IMR-90 (cell line): ENCODE results near the gene HCN4. TPM values are rescaled to one million over a fixed set of nuclear protein-coding genes. Genes with fewer than 3 reads are reported as not detected.

ENCODE experiments used
- ATAC-seq: fragments of 200-7000 bp; cut with Tn5 transposase; 2 replicates; pipeline ENCODE4 v1.9.1; 2020; ENCODE audit warnings: low read depth, mild to moderate bottlenecking, moderate library complexity
- BruUV-seq: library from RNA; stranded (reverse); fragments of 400-500 nt; replicated peaks from 2 replicates; lab custom pipeline; 2021; lab: Mats Ljungman, UMichigan
- CTCF ChIA-PET: fragments of 300-600 bp; formaldehyde crosslinking; extraction: SDS; loops from one replicate; lab custom pipeline; 2021; ENCODE audit warnings: antibody characterized with exemption; lab: Yijun Ruan, JAX
- POLR2A ChIA-PET: fragments of 300-600 bp; sonication (Branson Sonifier 250); formaldehyde crosslinking; loops from one replicate; lab custom pipeline; 2022; ENCODE audit warnings: antibody characterized with exemption; ENCODE audit not compliant: unreplicated experiment; lab: Charles Lee
- DNase-seq: peaks from one replicate; pipeline ENCODE4 v3.0.0; 2013
- H2AFZ ChIP-seq: replicated peaks from 2 replicates; pipeline ENCODE3; 2013; ENCODE audit warnings: low read length, mild to moderate bottlenecking; ENCODE audit not compliant: poor library complexity
- H2AK5ac ChIP-seq: 2 replicates; pipeline ENCODE4 v1.6.1; 2013; ENCODE audit warnings: low read depth, low read length, inconsistent platforms
- H2AK9ac ChIP-seq: replicated peaks from 2 replicates; pipeline ENCODE3; 2013; ENCODE audit warnings: mild to moderate bottlenecking, low read depth, low read length, moderate library complexity; ENCODE audit not compliant: poor library complexity
- H2BK120ac ChIP-seq: 2 replicates; pipeline ENCODE4 v1.6.1; 2013; ENCODE audit warnings: low read depth, low read length, inconsistent platforms
- H2BK15ac ChIP-seq: 3 replicates; pipeline ENCODE4 v1.6.1; 2013; ENCODE audit warnings: low read depth, low read length, inconsistent platforms
- H2BK20ac ChIP-seq: 2 replicates; pipeline ENCODE4 v1.6.1; 2013; ENCODE audit warnings: low read depth, mild to moderate bottlenecking, inconsistent platforms, low read length, moderate library complexity
- H2BK5ac ChIP-seq: 2 replicates; pipeline ENCODE4 v1.6.1; 2013; ENCODE audit warnings: mild to moderate bottlenecking, low read depth, low read length, inconsistent platforms; ENCODE audit not compliant: poor library complexity, severe bottlenecking
- H3K14ac ChIP-seq: replicated peaks from 2 replicates; pipeline ENCODE4 v1.6.1; 2013; ENCODE audit warnings: low read depth, low read length, inconsistent platforms
- H3K18ac ChIP-seq: 2 replicates; pipeline ENCODE4 v1.6.1; 2013; ENCODE audit warnings: low read depth, low read length, control low read depth
- H3K23ac ChIP-seq: 2 replicates; pipeline ENCODE4 v1.6.1; 2013; ENCODE audit warnings: low read depth, low read length, inconsistent platforms
- H3K27ac ChIP-seq: 2 replicates; pipeline ENCODE4 v1.5.1; 2013; ENCODE audit warnings: mild to moderate bottlenecking, control low read depth, low read length; ENCODE audit not compliant: insufficient read depth
- H3K27me3 ChIP-seq: 2 replicates; pipeline ENCODE4 v1.6.1; 2013; ENCODE audit warnings: low read length; ENCODE audit not compliant: control insufficient read depth, insufficient read depth
- H3K36me3 ChIP-seq: 2 replicates; pipeline ENCODE4 v1.6.1; 2013; ENCODE audit warnings: low read length, mixed read lengths; ENCODE audit not compliant: control insufficient read depth, insufficient read depth
- H3K4ac ChIP-seq: 2 replicates; pipeline ENCODE4 v1.6.1; 2013; ENCODE audit warnings: low read depth, low read length, inconsistent platforms
- H3K4me1 ChIP-seq: 2 replicates; pipeline ENCODE4 v1.6.1; 2013; ENCODE audit warnings: low read length, mixed read lengths; ENCODE audit not compliant: control insufficient read depth, insufficient read depth
- H3K4me2 ChIP-seq: 2 replicates; pipeline ENCODE4 v1.6.1; 2013; ENCODE audit warnings: low read depth, mild to moderate bottlenecking, control low read depth, low read length, moderate library complexity
- H3K4me3 ChIP-seq: 2 replicates; pipeline ENCODE4 v1.5.1; 2013; ENCODE audit warnings: low read depth, mild to moderate bottlenecking, control low read depth, low read length, moderate library complexity; ENCODE audit not compliant: insufficient read depth
- H3K56ac ChIP-seq: 2 replicates; pipeline ENCODE4 v1.6.1; 2013; ENCODE audit warnings: low read length, inconsistent platforms; ENCODE audit not compliant: insufficient read depth; ENCODE audit errors: extremely low read depth
- H3K79me1 ChIP-seq, 2 experiments: 2 replicates each; pipeline ENCODE4 v1.6.1; 2013; ENCODE audit warnings: low read length in 2 of 2, inconsistent platforms in 1 of 2, low read depth in 1 of 2
- H3K9ac ChIP-seq: 2 replicates; pipeline ENCODE4 v1.6.1; 2013; ENCODE audit warnings: low read depth, low read length, control low read depth
- H3K9me1 ChIP-seq: 2 replicates; pipeline ENCODE4 v1.6.1; 2013; ENCODE audit warnings: low read length, inconsistent platforms; ENCODE audit not compliant: insufficient read depth
- H3K9me3 ChIP-seq: 2 replicates; pipeline ENCODE4 v1.6.1; 2013; ENCODE audit warnings: low read length; ENCODE audit not compliant: control insufficient read depth, insufficient read depth
- H4K20me1 ChIP-seq: 2 replicates; pipeline ENCODE4 v1.6.1; 2013; ENCODE audit warnings: low read length, inconsistent platforms; ENCODE audit not compliant: insufficient read depth
- H4K5ac ChIP-seq: 2 replicates; pipeline ENCODE4 v1.6.1; 2013; ENCODE audit warnings: mild to moderate bottlenecking, low read depth, low read length, control low read depth
- H4K8ac ChIP-seq, 2 experiments: 2 replicates each; pipeline ENCODE4 v1.6.1; 2013; ENCODE audit warnings: low read depth in 2 of 2, low read length in 2 of 2, control low read depth in 1 of 2, inconsistent platforms in 1 of 2
- H4K91ac ChIP-seq: 2 replicates; pipeline ENCODE4 v1.6.1; 2013; ENCODE audit warnings: low read depth, low read length, inconsistent platforms; ENCODE audit not compliant: insufficient read depth
- BHLHE40 ChIP-seq: fragments of 150-350 bp; IDR thresholded peaks from 2 replicates; pipeline ENCODE4 v1.6.1; 2016; ENCODE audit warnings: mild to moderate bottlenecking, low read depth, low read length
- CEBPB ChIP-seq: IDR thresholded peaks from 2 replicates; pipeline ENCODE4 v1.6.1; 2012; ENCODE audit warnings: low read depth, low read length, improper control_type of control experiment
- CHD1 ChIP-seq: IDR thresholded peaks from 2 replicates; pipeline ENCODE4 v1.6.1; 2012; ENCODE audit warnings: low read depth, low read length, improper control_type of control experiment
- FOS ChIP-seq: fragments of 150-350 bp; IDR thresholded peaks from 2 replicates; pipeline ENCODE4 v1.6.1; 2016; ENCODE audit warnings: low read depth, low read length
- MAZ ChIP-seq: IDR thresholded peaks from 2 replicates; pipeline ENCODE4 v1.6.1; 2012; ENCODE audit warnings: low read depth, mild to moderate bottlenecking, low read length, improper control_type of control experiment, moderate library complexity, borderline replicate concordance
- NFE2L2 ChIP-seq: fragments of 150-350 bp; IDR thresholded peaks from 2 replicates; pipeline ENCODE4 v1.6.1; 2016; ENCODE audit warnings: low read depth, mild to moderate bottlenecking, low read length
- POLR2A ChIP-seq: IDR thresholded peaks from 2 replicates; pipeline ENCODE4 v1.6.1; 2012; ENCODE audit warnings: mild to moderate bottlenecking, low read depth, low read length
- RFX5 ChIP-seq: IDR thresholded peaks from 2 replicates; pipeline ENCODE4 v1.8.0; 2012; ENCODE audit warnings: low read depth, mild to moderate bottlenecking, low read length, moderate library complexity
- SMC3 ChIP-seq: fragments of 150-350 bp; IDR thresholded peaks from 2 replicates; pipeline ENCODE4 v1.6.1; 2016; ENCODE audit warnings: low read depth, mild to moderate bottlenecking, antibody characterized with exemption, low read length, moderate library complexity
- WGBS, 2 experiments: methylation state at CpG; one replicate each; pipeline versions ENCODE4 v1.1.5 to v1.1.7; 2013; ENCODE audit warnings: missing lambda C conversion rate in 2 of 2; ENCODE audit not compliant: insufficient read length in 1 of 2; ENCODE audit errors: extremely low coverage in 2 of 2; 5-methylcytosine and 5-hydroxymethylcytosine counted together
- dilution Hi-C: fragments of 300-500 bp; cut with HindIII; formaldehyde crosslinking; loops from one replicate; pipeline ENCODE4 v1.14.3; 2018; ENCODE audit warnings: low sequenced_read_pairs; ENCODE audit not compliant: unreplicated experiment
- in situ Hi-C: fragments of 300-500 bp; cut with MboI; formaldehyde crosslinking; loops from 3 replicates; pipeline ENCODE4 v1.14.3; 2019; ENCODE audit warnings: low sequenced_read_pairs, inconsistent platforms, mixed read lengths
- intact Hi-C: fragments of 100-400 bp; cut with micrococcal nuclease; formaldehyde crosslinking; loops from 2 replicates; pipeline ENCODE4 v1.10.0; 2022
- polyA plus RNA-seq, 3 experiments: library from polyadenylated mRNA; depleted of rRNA; stranded (reverse); fragments of >200 nt; gene quantifications; 2 replicates each; pipeline ENCODE4 v1.2.3, GENCODE V29; 2012; ENCODE audit warnings: low replicate concordance in 1 of 3
- total RNA-seq: library from RNA; depleted of rRNA; stranded (reverse); fragments of >200 nt; gene quantifications from 2 replicates; pipeline ENCODE4 v1.2.3, GENCODE V29; 2012

Gene HCN4
- total and polyA plus RNA-seq, 2 of the 4 experiments (the other 2 are of a cell fraction), result not detected

GRCh38 chr15:73335026-73335425 is 33.7 kb downstream of the HCN4 start:
- no peak for TF ChIP-seq MAZ
- TF ChIP-seq CHD1, result no peak
- no peak for TF ChIP-seq FOS
- TF ChIP-seq RFX5, result no peak
- no peak for TF ChIP-seq SMC3
- no peak for TF ChIP-seq BHLHE40
- TF ChIP-seq NFE2L2, result no peak
- no peak for TF ChIP-seq CEBPB
- TF ChIP-seq POLR2A, result no peak
- Histone ChIP-seq H3K23ac (no peak overlapping the region), H3K9ac (no peak overlapping the region), H2BK120ac (no peak overlapping the region), H3K4ac (no peak overlapping the region), H3K14ac (no peak overlapping the region), H2BK20ac (no peak overlapping the region), H2AFZ (no peak overlapping the region), H3K4me1 (no peaks in the 10 kb centered on the region), H4K91ac (no peak overlapping the region), H4K8ac (no peak overlapping the region), H3K9me1 (no peaks in the 10 kb centered on the region; the same call in 1 of the 2 replicates), H3K4me2 (no peak overlapping the region), H3K79me1 (no peaks in the 10 kb centered on the region), H4K20me1 (no peaks in the 10 kb centered on the region), H3K56ac (no peak overlapping the region), H2BK15ac (no peak overlapping the region), H3K27me3 (peaks cover 58% of the 10 kb centered on the region), H2BK5ac (no peak overlapping the region), H3K9me3 (no peaks in the 10 kb centered on the region), H2AK9ac (no peak overlapping the region), H4K5ac (no peak overlapping the region), H3K36me3 (no peaks in the 10 kb centered on the region), H2AK5ac (no peak overlapping the region), H3K18ac (no peak overlapping the region), H3K4me3 (no peak overlapping the region), H3K27ac (no peak overlapping the region)
- in situ Hi-C loops, result no loop called here
- dilution Hi-C loops, result no loop called here
- no TSS peak for BruUV-seq
- intact Hi-C loops, result no loop called here
- no CpG with 5 or more reads among the region's 9 CpGs for WGBS, 2 experiments
- CTCF ChIA-PET, result interaction anchor here (1.1 kb wide), 1 partner anchor 21 kb away, joined by 3 read pairs; no protein-coding TSS in a partner anchor
- POLR2A ChIA-PET, result no interaction called here
- no peak for ATAC-seq
- DNase-seq, result no peak
